ENCODE results near the gene LCN12.
A peak's percentile ranks its signal among the peaks of the same experiment; 100 is the strongest.

LCN12 gene

DNA sequence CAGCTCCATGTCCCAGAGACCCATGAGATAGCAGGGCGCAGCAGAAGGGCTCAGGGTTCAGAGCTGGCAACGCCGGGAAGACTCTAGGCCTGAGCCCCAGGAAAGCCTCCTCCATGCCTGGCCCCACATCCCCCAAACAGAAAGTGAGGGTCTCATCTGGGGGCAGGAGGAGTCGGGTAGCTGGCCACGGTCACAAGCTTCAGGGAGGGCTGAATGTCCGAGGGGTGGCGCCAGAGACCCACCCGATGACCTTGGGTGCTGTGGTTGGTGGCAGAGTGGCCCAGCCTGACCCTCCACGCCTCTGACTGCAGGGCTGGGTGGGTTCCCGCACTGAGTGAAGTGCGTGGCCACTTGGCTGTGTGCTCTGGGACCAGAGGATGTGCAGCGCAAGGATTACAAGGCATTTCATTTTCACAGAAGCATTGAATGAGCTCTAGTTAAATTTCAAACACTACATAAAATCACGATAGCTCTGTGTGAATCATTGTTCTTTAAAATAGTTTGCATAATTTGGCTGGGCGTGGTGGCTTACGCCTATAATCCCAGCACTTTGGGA lies 4.0 kb upstream of the LCN12 start:
- no peaks in the 10 kb centered on the region for H3K9me2 ChIP-seq (replicated peaks; ENCODE audit: control insufficient read depth, low read length)
- H3K4me1 ChIP-seq (ENCODE audit: control insufficient read depth, low read length) = peaks cover 24% of the 10 kb centered on the region

GRCh38 chr9:136949239-136949816 lies 2.7 kb upstream of the LCN12 start:
- H3F3A ChIP-seq (ENCODE audit: control insufficient read depth, insufficient read depth) = no peaks in the 10 kb centered on the region; the same call in 1 of the 2 replicates
- no peaks in the 10 kb centered on the region for H3K79me2 ChIP-seq (ENCODE audit: control insufficient read depth, low read length)
- H3K27ac ChIP-seq (ENCODE audit: low read depth, low read length) = peak overlapping the region; percentile 59
- H3K36me3 ChIP-seq (ENCODE audit: control insufficient read depth, low read length) = no peaks in the 10 kb centered on the region
- no peaks in the 10 kb centered on the region for H3K27me3 ChIP-seq (ENCODE audit: control insufficient read depth, low read length)
- peaks cover 20% of the 10 kb centered on the region for H3K4me1 ChIP-seq (ENCODE audit: control insufficient read depth, low read length)
- no peaks in the 10 kb centered on the region for H3K9me3 ChIP-seq (ENCODE audit: control insufficient read depth, insufficient read depth, low read length)
- peak overlapping the region; percentile 91 for H3K4me2 ChIP-seq (ENCODE audit: low read length)
- H3K4me3 ChIP-seq (ENCODE audit: low read length) = peak overlapping the region; percentile 79
- no peaks in the 10 kb centered on the region for H3K9me2 ChIP-seq (replicated peaks; ENCODE audit: control insufficient read depth, low read length)
- H4K20me1 ChIP-seq (ENCODE audit: control insufficient read depth, insufficient read depth, low read depth, low read length) = no peaks in the 10 kb centered on the region
- TF ChIP-seq CTCF (IDR thresholded peaks at IDR 0.05; ENCODE audit: low read depth, low read length, poor library complexity, severe bottlenecking) = no peak
- TF ChIP-seq EZH2phosphoT487 (IDR thresholded peaks at IDR 0.05; ENCODE audit: borderline replicate concordance, low read length) = no peak

More for the DNA sequence above, 4.0 kb upstream of the LCN12 start:
- peaks cover 11% of the 10 kb centered on the region for H3K79me2 ChIP-seq (ENCODE audit: control insufficient read depth, low read length)
- no peaks in the 10 kb centered on the region for H3K36me3 ChIP-seq (ENCODE audit: control insufficient read depth, low read length)
- H3K27ac ChIP-seq (ENCODE audit: low read depth, low read length) = no peak overlapping the region
- TF ChIP-seq CTCF (IDR thresholded peaks at IDR 0.05; ENCODE audit: low read depth, low read length, poor library complexity, severe bottlenecking) (peak; percentile 63), EZH2phosphoT487 (IDR thresholded peaks at IDR 0.05; ENCODE audit: borderline replicate concordance, low read length) (no peak)
- no peaks in the 10 kb centered on the region for H3K27me3 ChIP-seq (ENCODE audit: control insufficient read depth, low read length)
- no peaks in the 10 kb centered on the region for H3K9me3 ChIP-seq (ENCODE audit: control insufficient read depth, insufficient read depth, low read length)
- H3K4me3 ChIP-seq (ENCODE audit: low read length) = no peak overlapping the region
- no peaks in the 10 kb centered on the region; the same call in 1 of the 2 replicates for H3F3A ChIP-seq (ENCODE audit: control insufficient read depth, insufficient read depth)
- H3K4me2 ChIP-seq (ENCODE audit: low read length) = no peak overlapping the region
- no peaks in the 10 kb centered on the region for H4K20me1 ChIP-seq (ENCODE audit: control insufficient read depth, insufficient read depth, low read depth, low read length)

GRCh38 chr9:136949817-136950655 lies 2.0 kb upstream of the LCN12 start:
- no peaks in the 10 kb centered on the region for H3K36me3 ChIP-seq (ENCODE audit: control insufficient read depth, low read length)
- H3K4me2 ChIP-seq (ENCODE audit: low read length) = peak overlapping the region; percentile 91
- H3K9me2 ChIP-seq (replicated peaks; ENCODE audit: control insufficient read depth, low read length) = no peaks in the 10 kb centered on the region
- TF ChIP-seq EZH2phosphoT487 (IDR thresholded peaks at IDR 0.05; ENCODE audit: borderline replicate concordance, low read length) = no peak
- TF ChIP-seq CTCF (IDR thresholded peaks at IDR 0.05; ENCODE audit: low read depth, low read length, poor library complexity, severe bottlenecking) = peak; percentile 49
- H3K27me3 ChIP-seq (ENCODE audit: control insufficient read depth, low read length) = no peaks in the 10 kb centered on the region
- H3K4me3 ChIP-seq (ENCODE audit: low read length) = peak overlapping the region; percentile 79
- no peaks in the 10 kb centered on the region for H4K20me1 ChIP-seq (ENCODE audit: control insufficient read depth, insufficient read depth, low read depth, low read length)
- H3K79me2 ChIP-seq (ENCODE audit: control insufficient read depth, low read length) = no peaks in the 10 kb centered on the region
- peak overlapping the region; percentile 59 for H3K27ac ChIP-seq (ENCODE audit: low read depth, low read length)
- no peaks in the 10 kb centered on the region; the same call in 1 of the 2 replicates for H3F3A ChIP-seq (ENCODE audit: control insufficient read depth, insufficient read depth)
- H3K9me3 ChIP-seq (ENCODE audit: control insufficient read depth, insufficient read depth, low read length) = no peaks in the 10 kb centered on the region
- peaks cover 17% of the 10 kb centered on the region for H3K4me1 ChIP-seq (ENCODE audit: control insufficient read depth, low read length)

Measured in DOHH2 (cell line).